ENCODE data around the gene ZNF275. TPM values are rescaled to one million over a fixed set of nuclear protein-coding genes. Genes with fewer than 3 reads are reported as not detected.

Gene ZNF275
- total and polyA plus RNA-seq, 12 donors = 2.3 to 10.1 (median 7.2) TPM

- DNase-seq = no peak
- Histone ChIP-seq H3K27ac (no peak overlapping the region), H3K27me3 (peaks cover 0 to 48% (median 0%) of the 10 kb centered on the region in 7 donors), H3K36me3 (no peaks in the 10 kb centered on the region), H3K9me3 (no peaks in the 10 kb centered on the region), H3K4me1 (no peaks in the 10 kb centered on the region), H3K4me3 (no peak overlapping the region)
- intact Hi-C loops (cut with DNase I) = no loop called here
- TF ChIP-seq, protein P1, sequence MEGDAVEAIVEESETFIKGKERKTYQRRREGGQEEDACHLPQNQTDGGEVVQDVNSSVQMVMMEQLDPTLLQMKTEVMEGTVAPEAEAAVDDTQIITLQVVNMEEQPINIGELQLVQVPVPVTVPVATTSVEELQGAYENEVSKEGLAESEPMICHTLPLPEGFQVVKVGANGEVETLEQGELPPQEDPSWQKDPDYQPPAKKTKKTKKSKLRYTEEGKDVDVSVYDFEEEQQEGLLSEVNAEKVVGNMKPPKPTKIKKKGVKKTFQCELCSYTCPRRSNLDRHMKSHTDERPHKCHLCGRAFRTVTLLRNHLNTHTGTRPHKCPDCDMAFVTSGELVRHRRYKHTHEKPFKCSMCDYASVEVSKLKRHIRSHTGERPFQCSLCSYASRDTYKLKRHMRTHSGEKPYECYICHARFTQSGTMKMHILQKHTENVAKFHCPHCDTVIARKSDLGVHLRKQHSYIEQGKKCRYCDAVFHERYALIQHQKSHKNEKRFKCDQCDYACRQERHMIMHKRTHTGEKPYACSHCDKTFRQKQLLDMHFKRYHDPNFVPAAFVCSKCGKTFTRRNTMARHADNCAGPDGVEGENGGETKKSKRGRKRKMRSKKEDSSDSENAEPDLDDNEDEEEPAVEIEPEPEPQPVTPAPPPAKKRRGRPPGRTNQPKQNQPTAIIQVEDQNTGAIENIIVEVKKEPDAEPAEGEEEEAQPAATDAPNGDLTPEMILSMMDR (IDR thresholded peaks at IDR 0.05) = no peak
- 50 to 59% methylated on average over 3 of the region's 3 CpGs for WGBS, 2 donors
- no peak for ATAC-seq
Measured at GRCh38 chrX:153371256-153371655, 37.3 kb downstream of the ZNF275 start.

DNA sequence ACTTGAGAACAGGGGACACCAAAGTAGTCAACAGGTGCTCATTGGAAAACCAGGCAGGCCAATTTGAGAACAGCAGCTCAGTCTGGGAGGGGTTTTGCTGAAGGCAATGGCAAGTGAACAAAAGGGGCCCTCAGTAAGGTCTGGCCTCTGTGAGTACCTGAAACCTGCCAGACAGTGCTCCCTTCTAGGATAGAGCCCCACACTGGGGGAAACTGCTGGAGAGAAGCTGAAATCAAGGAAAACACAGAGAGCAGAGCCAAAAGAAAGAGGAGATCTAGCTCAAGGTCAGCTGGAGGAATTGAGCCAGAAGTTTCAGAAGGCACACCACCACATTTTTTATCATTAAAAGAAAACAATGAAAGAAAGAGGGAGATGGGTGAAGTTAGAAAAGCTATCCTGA is 39.0 kb downstream of the ZNF275 start:
- no peak overlapping the region for H3K27ac ChIP-seq
- ATAC-seq = no peak
- DNase-seq = no peak
- no peaks in the 10 kb centered on the region for H3K36me3 ChIP-seq
- intact Hi-C loops (cut with DNase I) = no loop called here
- TF ChIP-seq, protein P1 (IDR thresholded peaks at IDR 0.05) = no peak
- no peaks in the 10 kb centered on the region for H3K4me1 ChIP-seq
- no peak overlapping the region for H3K4me3 ChIP-seq
- peaks cover 0 to 48% (median 0%) of the 10 kb centered on the region in 7 donors for H3K27me3 ChIP-seq
- H3K9me3 ChIP-seq = peaks cover 0 to 9% (median 0%) of the 10 kb centered on the region in 11 donors

GRCh38 chrX:153374426-153374825 is 40.5 kb downstream of the ZNF275 start:
- intact Hi-C loops (cut with DNase I) = no loop called here
- no peaks in the 10 kb centered on the region for H3K36me3 ChIP-seq
- H3K27ac ChIP-seq = no peak overlapping the region
- no peak for DNase-seq
- peaks cover 0 to 9% (median 0%) of the 10 kb centered on the region in 11 donors for H3K9me3 ChIP-seq
- H3K27me3 ChIP-seq = peaks cover 0 to 43% (median 0%) of the 10 kb centered on the region in 7 donors
- H3K4me3 ChIP-seq = no peak overlapping the region
- TF ChIP-seq, protein P1 (IDR thresholded peaks at IDR 0.05) = no peak
- 74 to 78% methylated on average over 7 of the region's 7 CpGs for WGBS, 2 donors
- H3K4me1 ChIP-seq = no peaks in the 10 kb centered on the region
- ATAC-seq = no peak

GRCh38 chrX:153375571-153375970 is 41.6 kb downstream of the ZNF275 start:
- H3K4me3 ChIP-seq = no peak overlapping the region
- H3K4me1 ChIP-seq = no peaks in the 10 kb centered on the region
- intact Hi-C loops (cut with DNase I) = no loop called here
- peaks cover 0 to 32% (median 0%) of the 10 kb centered on the region in 7 donors for H3K27me3 ChIP-seq
- H3K9me3 ChIP-seq = peaks cover 0 to 9% (median 0%) of the 10 kb centered on the region in 11 donors
- TF ChIP-seq, protein P1 (IDR thresholded peaks at IDR 0.05) = no peak
- DNase-seq = no peak
- no peak overlapping the region for H3K27ac ChIP-seq
- no peak for ATAC-seq
- WGBS, 2 donors = 47 to 53% methylated on average over 5 of the region's 5 CpGs
- no peaks in the 10 kb centered on the region for H3K36me3 ChIP-seq
